Activated CD8-positive, alpha-beta T cell treated with anti-CD3 and anti-CD28 coated beads for 36 hours (primary cell): Measurements from ENCODE around the gene LIMS2. TPM values are rescaled to one million over a fixed set of nuclear protein-coding genes. Genes with fewer than 3 reads are reported as not detected.

Experiments
- ATAC-seq: fragments of 200-7000 bp; cut with Tn5 transposase; one replicate; pipeline ENCODE4 v1.10.0; 2021; ENCODE audit warnings: mild to moderate bottlenecking, moderate library complexity
- CTCF ChIA-PET: fragments of 350-600 bp; sonication (Branson Sonifier 250); formaldehyde crosslinking; loops from one replicate; lab custom pipeline; 2021; ENCODE audit warnings: antibody characterized with exemption; lab: Charles Lee
- POLR2A ChIA-PET: fragments of 350-600 bp; sonication (Branson Sonifier 250); formaldehyde crosslinking; loops from one replicate; lab custom pipeline; 2021; ENCODE audit warnings: antibody characterized with exemption; lab: Charles Lee
- DNase-seq: peaks from one replicate; pipeline ENCODE4 v3.0.0-alpha.2; 2020
- H3K27ac Mint-ChIP-seq: one replicate; pipeline ENCODE4 v1.8.0; 2021; ENCODE audit warnings: mild to moderate bottlenecking, mixed read lengths
- H3K27me3 Mint-ChIP-seq: one replicate; pipeline ENCODE4 v1.8.0; 2021; ENCODE audit warnings: mixed read lengths
- H3K36me3 Mint-ChIP-seq: one replicate; pipeline ENCODE4 v1.8.0; 2021; ENCODE audit warnings: low read depth, mixed read lengths
- H3K4me1 Mint-ChIP-seq: one replicate; pipeline ENCODE4 v1.8.0; 2021; ENCODE audit warnings: low read depth, mixed read lengths
- H3K4me3 Mint-ChIP-seq: one replicate; pipeline ENCODE4 v1.8.0; 2021; ENCODE audit warnings: mild to moderate bottlenecking, moderate library complexity, mixed read lengths
- H3K9me3 Mint-ChIP-seq: one replicate; pipeline ENCODE4 v1.8.0; 2021; ENCODE audit warnings: mixed read lengths
- intact Hi-C: fragments of 100-400 bp; cut with micrococcal nuclease; formaldehyde crosslinking; loops from one replicate; pipeline ENCODE4 v1.10.0; 2022
- total RNA-seq, 2 experiments: library from RNA; stranded (reverse); gene quantifications; one replicate each; pipeline ENCODE4 v1.2.3, GENCODE V29; 2021
- TF ChIP-seq, protein P1 (sequence below): fragments of 200-600 bp; IDR thresholded peaks from one replicate; pipeline ENCODE4 v1.8.0; 2022; ENCODE audit warnings: antibody characterized with exemption, mild to moderate bottlenecking

LIMS2 gene
- total RNA-seq, 2 experiments from 2014 or later: 22.1 to 23.6 TPM

DNA sequence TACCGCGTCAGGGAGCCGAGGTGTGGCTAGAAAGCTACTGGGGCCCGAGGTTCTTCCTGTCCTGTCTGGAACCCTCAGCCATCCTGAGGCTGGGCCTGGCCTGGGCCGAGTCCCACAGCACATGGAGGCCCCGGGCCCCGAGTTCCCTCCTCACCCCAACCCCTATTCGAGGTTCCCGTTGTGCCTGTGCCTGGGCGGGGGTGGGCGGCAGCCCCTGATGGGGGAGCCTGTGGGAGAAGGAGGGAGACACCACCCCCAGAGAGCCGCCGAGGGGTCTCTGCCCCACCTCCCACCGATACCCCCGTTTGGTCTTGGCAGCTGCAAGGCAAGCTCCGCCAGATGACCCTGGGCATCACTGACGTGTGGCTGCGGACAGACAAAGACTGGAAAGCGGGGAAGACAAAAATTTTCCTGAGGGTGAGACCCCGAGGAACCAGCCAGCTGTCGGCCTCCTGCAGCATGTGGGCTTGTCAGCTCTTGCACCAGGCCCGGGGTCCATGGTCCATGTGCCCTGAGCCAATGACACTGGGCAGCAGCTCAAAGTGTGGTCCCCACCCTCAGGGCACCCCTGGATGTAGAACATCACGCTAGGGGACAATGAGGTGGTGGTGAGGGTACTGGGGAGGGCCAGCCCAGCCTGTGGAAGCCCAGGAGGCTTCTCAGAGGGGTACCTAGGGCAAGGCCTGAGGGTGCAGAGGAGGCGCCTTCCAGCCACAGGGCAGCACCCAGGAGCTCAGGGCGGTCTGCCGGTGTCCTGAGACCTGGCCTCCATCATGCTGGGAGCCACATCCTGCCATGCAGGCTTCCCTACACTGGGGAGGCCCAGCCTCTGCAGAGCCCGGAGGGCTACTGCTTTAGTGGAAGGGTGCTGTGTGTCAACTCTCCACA is 81.9 kb downstream of the LIMS2 start:
- ATAC-seq: no peak
- Mint-ChIP-seq H3K36me3 (no peaks in the 10 kb centered on the region), H3K9me3 (no peaks in the 10 kb centered on the region), H3K4me1 (peaks cover 8% of the 10 kb centered on the region), H3K27ac (no peak overlapping the region), H3K4me3 (no peak overlapping the region), H3K27me3 (no peaks in the 10 kb centered on the region)
- no peak for DNase-seq
- ChIA-PET CTCF (interaction anchor here (3.4 to 5.2 kb wide), 3 partner anchors 45 to 61 kb away, joined by 39 to 114 read pairs (median 56); no protein-coding TSS in a partner anchor), POLR2A (no interaction called here)
- TF ChIP-seq, protein P1, sequence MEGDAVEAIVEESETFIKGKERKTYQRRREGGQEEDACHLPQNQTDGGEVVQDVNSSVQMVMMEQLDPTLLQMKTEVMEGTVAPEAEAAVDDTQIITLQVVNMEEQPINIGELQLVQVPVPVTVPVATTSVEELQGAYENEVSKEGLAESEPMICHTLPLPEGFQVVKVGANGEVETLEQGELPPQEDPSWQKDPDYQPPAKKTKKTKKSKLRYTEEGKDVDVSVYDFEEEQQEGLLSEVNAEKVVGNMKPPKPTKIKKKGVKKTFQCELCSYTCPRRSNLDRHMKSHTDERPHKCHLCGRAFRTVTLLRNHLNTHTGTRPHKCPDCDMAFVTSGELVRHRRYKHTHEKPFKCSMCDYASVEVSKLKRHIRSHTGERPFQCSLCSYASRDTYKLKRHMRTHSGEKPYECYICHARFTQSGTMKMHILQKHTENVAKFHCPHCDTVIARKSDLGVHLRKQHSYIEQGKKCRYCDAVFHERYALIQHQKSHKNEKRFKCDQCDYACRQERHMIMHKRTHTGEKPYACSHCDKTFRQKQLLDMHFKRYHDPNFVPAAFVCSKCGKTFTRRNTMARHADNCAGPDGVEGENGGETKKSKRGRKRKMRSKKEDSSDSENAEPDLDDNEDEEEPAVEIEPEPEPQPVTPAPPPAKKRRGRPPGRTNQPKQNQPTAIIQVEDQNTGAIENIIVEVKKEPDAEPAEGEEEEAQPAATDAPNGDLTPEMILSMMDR: no peak
- intact Hi-C loops: loop anchor here (5.0 kb wide), 1 partner anchor 34 kb away; no protein-coding TSS in a partner anchor

DNA sequence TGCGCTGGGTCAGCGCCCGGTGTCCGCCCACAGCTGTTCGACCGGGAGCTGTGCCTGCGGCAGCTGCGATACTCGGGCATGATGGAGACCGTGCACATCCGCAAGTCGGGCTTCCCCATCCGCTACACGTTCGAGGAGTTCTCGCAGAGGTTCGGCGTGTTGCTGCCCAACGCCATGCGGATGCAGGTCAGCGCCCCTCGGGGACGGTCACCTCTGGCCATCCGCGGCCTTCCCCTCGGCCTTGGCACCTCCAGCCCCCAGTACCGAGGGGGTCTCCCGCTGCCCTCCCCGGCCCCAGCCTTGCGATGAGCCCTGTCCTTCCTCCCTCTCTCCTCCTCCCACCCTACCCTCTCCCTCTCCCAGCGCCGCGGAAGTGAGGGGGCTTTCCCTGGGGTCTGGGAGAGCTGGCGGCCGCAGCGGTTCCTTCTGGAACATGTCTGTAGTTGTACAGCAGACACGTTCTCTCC is 82.5 kb downstream of the LIMS2 start:
- ATAC-seq: no peak
- H3K36me3 Mint-ChIP-seq: no peaks in the 10 kb centered on the region
- H3K9me3 Mint-ChIP-seq: no peaks in the 10 kb centered on the region
- DNase-seq: no peak
- H3K4me3 Mint-ChIP-seq: no peak overlapping the region
- H3K27ac Mint-ChIP-seq: no peak overlapping the region
- ChIA-PET POLR2A (no interaction called here), CTCF (interaction anchor here (3.0 to 5.2 kb wide), 4 partner anchors 45 to 103 kb away, joined by 33 to 114 read pairs (median 48); no protein-coding TSS in a partner anchor)
- intact Hi-C loops: loop anchor here (5.0 kb wide), 1 partner anchor 35 kb away; no protein-coding TSS in a partner anchor
- H3K4me1 Mint-ChIP-seq: peaks cover 4% of the 10 kb centered on the region
- TF ChIP-seq, protein P1: no peak
- H3K27me3 Mint-ChIP-seq: no peaks in the 10 kb centered on the region

DNA sequence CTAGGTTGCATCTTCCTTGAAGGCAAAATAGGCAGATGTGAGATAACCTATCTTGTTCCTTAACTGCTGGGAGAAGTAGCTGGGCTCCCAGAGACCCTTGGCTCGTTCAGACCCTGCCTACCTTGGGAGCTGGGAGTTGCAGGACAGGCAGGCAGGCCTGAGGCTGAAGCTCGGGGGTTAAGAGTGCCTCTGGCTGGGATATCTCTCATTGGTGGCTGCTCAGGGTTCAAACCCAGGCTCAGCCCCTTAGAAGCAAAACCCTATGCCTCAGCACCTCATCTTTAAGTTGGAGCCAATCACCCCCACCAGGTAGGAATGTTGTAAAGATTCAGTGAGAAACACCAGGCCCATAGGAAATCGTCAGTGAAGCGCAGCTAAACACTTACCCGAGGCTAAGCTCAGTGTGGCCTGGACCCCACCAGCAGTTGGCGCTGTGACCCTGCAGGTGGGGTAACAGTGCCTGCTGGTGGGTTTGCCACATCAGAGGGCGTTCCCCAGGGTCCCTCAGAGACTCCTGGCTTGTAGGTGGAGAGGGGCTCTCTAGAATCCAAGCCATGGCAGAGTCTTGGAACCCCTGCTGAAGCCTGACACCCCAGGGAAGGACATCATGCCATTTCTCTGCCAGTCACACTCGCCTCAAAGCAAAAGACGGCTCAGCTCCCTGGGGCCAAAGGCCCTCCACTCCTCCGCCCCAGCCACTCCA is 84.0 kb downstream of the LIMS2 start:
- CTCF ChIA-PET: interaction anchor here (0.6 to 5.2 kb wide), 60 partner anchors 8 to 559 kb away, joined by 3 to 114 read pairs (median 5); partner anchors contain the start of genes GPR17, LIMS2, SFT2D3 and WDR33
- POLR2A ChIA-PET: interaction anchor here (0.8 to 1.5 kb wide), 7 partner anchors 32 to 126 kb away, joined by 3 to 5 read pairs (median 4); partner anchors contain the start of gene SFT2D3
- peak; percentile 99 for ATAC-seq
- H3K27me3 Mint-ChIP-seq: no peaks in the 10 kb centered on the region
- H3K36me3 Mint-ChIP-seq: no peaks in the 10 kb centered on the region
- H3K27ac Mint-ChIP-seq: no peak overlapping the region
- peak; percentile 83 for DNase-seq
- no peaks in the 10 kb centered on the region for H3K9me3 Mint-ChIP-seq
- intact Hi-C loops: loop anchor here (1.0 to 5.0 kb wide), 2 partner anchors 36 to 58 kb away; no protein-coding TSS in a partner anchor
- H3K4me3 Mint-ChIP-seq: no peak overlapping the region
- TF ChIP-seq, protein P1: peak; percentile 78
- H3K4me1 Mint-ChIP-seq: peaks cover 3% of the 10 kb centered on the region

DNA sequence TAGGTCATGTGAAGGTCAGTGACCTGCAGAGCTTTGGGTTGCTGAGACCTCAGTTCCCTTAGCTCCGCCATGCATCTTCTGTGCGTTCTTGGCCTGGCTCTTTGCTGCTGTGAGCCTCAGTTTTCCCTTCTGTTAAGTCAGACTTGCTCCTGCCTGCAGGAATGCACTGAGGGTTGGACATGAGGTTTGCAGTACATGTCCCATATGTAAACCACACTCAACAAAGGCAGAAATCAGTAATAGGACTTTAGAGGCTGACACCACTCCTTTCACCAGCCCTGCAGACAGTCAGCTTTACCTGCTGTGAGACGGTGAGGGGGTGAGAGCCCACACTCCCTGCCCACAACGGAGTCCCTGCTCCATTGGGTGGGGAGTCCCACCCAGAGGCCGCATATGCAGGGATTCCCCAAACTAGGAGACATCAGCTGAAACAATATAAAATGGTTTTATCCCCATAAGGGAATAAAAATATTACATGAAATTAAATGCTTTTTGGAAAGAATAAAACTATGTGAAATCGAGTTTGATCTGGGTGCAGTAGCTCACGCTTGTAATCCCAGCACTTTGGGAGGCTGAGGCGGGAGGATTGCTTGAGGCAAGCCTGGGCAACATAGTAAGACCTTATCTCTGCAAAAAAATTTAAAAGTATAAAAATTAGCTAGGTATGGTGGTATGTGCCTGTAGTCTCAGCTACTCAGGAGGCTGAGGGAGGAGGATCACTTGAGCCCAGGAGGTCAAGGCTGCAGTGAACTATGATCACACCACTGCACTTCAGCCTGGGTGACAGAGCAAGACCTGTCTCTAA is 84.7 kb downstream of the LIMS2 start:
- peaks cover 3% of the 10 kb centered on the region for H3K4me1 Mint-ChIP-seq

More for the DNA sequence above, 84.7 kb downstream of the LIMS2 start:
- ATAC-seq: no peak
- intact Hi-C loops: loop anchor here (1.0 to 5.0 kb wide), 2 partner anchors 37 to 59 kb away; no protein-coding TSS in a partner anchor
- H3K9me3 Mint-ChIP-seq: no peaks in the 10 kb centered on the region
- no peak overlapping the region for H3K27ac Mint-ChIP-seq
- no peak overlapping the region for H3K4me3 Mint-ChIP-seq
- ChIA-PET CTCF (interaction anchor here (0.6 to 5.2 kb wide), 58 partner anchors 9 to 384 kb away, joined by 3 to 114 read pairs (median 5); partner anchors contain the start of genes GPR17, LIMS2, SFT2D3 and WDR33), POLR2A (interaction anchor here (0.8 to 1.5 kb wide), 7 partner anchors 33 to 126 kb away, joined by 3 to 5 read pairs (median 4); partner anchors contain the start of gene SFT2D3)
- TF ChIP-seq, protein P1: no peak
- DNase-seq: no peak
- no peaks in the 10 kb centered on the region for H3K27me3 Mint-ChIP-seq
- H3K36me3 Mint-ChIP-seq: no peaks in the 10 kb centered on the region
